Keratinocyte (primary cell): Measurements from ENCODE around the gene TNFSF9.

Experiments used
- EZH2 ChIP-seq: IDR thresholded peaks from one replicate; pipeline ENCODE4 v1.6.1; 2012; ENCODE audit warnings: inconsistent platforms, mild to moderate bottlenecking, low read length, moderate library complexity
- TF ChIP-seq, protein P1 (sequence below), 3 experiments: IDR thresholded peaks in 1 of 3; conservative IDR thresholded peaks in 1 of 3; optimal IDR thresholded peaks in 1 of 3; 2 replicates in 2 of 3; 3 replicates in 1 of 3; pipeline versions ENCODE3 to v1.5.1; 2011; ENCODE audit warnings: low read length in 3 of 3, mild to moderate bottlenecking in 3 of 3, moderate library complexity in 2 of 3, control low read depth in 1 of 3, inconsistent platforms in 1 of 3; ENCODE audit not compliant: insufficient read depth in 2 of 3; ENCODE audit errors: extremely low read depth in 1 of 3

DNA sequence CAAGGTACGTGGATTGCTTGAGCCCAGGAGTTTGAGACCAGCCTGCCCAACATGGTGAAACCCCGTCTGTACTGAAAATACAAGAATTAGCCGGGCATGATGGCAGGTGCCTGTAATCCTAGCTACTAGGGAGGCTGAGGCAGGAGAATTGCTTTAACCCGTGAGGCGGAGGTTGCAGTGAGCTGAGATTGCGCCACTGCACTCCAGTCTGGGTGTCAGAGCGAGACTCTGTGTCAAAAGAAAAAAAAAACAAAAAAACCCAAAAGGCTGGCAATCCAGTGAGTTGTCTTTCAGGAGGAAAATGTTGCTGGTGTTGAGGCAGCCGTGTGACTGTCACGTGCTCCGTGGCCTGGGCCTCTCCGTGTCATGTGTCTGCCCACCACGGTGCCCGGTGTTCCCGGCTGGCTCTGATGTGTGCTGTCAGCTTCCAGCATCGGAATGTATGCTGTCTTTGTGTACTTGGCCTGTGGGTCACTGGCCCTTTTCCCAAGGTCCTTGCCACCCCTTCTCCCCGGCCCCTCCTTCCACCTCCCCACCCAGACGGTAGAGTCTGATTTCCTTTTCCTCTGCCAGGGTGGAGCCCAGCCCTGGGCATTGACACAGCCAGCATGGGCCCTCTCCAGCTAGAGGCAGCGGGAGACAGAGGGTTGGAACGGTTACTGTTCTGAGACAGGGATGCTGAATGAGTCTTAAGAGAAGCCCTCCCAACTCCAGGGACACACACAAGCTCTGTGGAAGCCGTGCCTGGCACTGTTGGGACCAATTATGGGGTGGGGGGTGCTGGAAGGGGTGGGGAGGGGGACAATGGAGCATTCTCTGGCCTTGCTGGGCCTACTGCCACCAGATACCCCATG lies 21.5 kb upstream of the TNFSF9 start:
- TF ChIP-seq EZH2, result no peak
- TF ChIP-seq, protein P1, sequence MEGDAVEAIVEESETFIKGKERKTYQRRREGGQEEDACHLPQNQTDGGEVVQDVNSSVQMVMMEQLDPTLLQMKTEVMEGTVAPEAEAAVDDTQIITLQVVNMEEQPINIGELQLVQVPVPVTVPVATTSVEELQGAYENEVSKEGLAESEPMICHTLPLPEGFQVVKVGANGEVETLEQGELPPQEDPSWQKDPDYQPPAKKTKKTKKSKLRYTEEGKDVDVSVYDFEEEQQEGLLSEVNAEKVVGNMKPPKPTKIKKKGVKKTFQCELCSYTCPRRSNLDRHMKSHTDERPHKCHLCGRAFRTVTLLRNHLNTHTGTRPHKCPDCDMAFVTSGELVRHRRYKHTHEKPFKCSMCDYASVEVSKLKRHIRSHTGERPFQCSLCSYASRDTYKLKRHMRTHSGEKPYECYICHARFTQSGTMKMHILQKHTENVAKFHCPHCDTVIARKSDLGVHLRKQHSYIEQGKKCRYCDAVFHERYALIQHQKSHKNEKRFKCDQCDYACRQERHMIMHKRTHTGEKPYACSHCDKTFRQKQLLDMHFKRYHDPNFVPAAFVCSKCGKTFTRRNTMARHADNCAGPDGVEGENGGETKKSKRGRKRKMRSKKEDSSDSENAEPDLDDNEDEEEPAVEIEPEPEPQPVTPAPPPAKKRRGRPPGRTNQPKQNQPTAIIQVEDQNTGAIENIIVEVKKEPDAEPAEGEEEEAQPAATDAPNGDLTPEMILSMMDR (optimal IDR thresholded peaks at IDR 0.05 in 1 of 3, IDR thresholded peaks at IDR 0.05 in 1 of 3, conservative IDR thresholded peaks at IDR 0.05 in 1 of 3; ENCODE audit: extremely low read depth in 1 of 3, insufficient read depth in 2 of 3, low read length in 3 of 3), result no peak
